Measurements from ENCODE around the gene DMP1. TPM values are rescaled to one million over a fixed set of nuclear protein-coding genes. Genes with fewer than 3 reads are reported as not detected.

Gene DMP1
- total RNA-seq, 1 experiment from 2014 or later, result not detected

DNA sequence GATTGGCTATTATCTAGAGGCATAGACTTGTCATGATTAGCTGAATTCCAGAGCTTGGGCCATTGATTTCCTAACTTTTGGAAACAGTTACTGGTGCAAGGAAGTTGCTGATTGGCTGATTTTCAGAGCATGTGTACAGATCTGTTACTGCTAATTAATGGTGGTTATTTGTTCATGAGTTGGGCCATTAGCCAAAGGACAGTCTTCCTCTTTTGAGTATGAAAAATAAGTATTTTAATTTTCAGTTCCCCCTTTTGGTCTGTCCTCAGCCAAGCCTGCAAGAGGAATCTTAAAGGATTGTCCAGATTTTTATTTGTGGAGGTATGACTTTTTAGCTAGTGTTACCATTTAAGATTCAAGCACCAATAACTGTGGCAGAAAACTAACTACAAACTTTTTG lies 48.7 kb upstream of the DMP1 start:
- no peaks in the 10 kb centered on the region for H3K79me2 ChIP-seq (ENCODE audit: insufficient read depth, low read length)
- no peak overlapping the region for H3K9ac ChIP-seq (ENCODE audit: low read length)
- H3K9me2 ChIP-seq (ENCODE audit: insufficient read depth), result no peaks in the 10 kb centered on the region
- no peak for DNase-seq (ENCODE audit: low read depth, low spot score)
- intact Hi-C loops (cut with micrococcal nuclease), result no loop called here
- TF ChIP-seq YY1 (IDR thresholded peaks at IDR 0.05; ENCODE audit: extremely low read depth, insufficient replicate concordance, low read depth, low read length) (no peak), POLR2A (IDR thresholded peaks at IDR 0.05; ENCODE audit: borderline replicate concordance, extremely low read depth, insufficient read depth, insufficient read length) (no peak), JUND (IDR thresholded peaks at IDR 0.05) (no peak), TCF7L2 (IDR thresholded peaks at IDR 0.05; ENCODE audit: borderline replicate concordance, extremely low read depth, insufficient read depth, insufficient read length) (no peak), RAD21 (IDR thresholded peaks at IDR 0.05; ENCODE audit: low read depth) (no peak), ELF1 (IDR thresholded peaks at IDR 0.05; ENCODE audit: borderline replicate concordance, low read depth) (no peak), POLR2AphosphoS5 (IDR thresholded peaks at IDR 0.05; ENCODE audit: low read depth, low read length) (no peak), EZH2 (IDR thresholded peaks at IDR 0.05) (no peak), SP1 (IDR thresholded peaks at IDR 0.05; ENCODE audit: low read depth) (no peak), CEBPB (IDR thresholded peaks at IDR 0.05; ENCODE audit: low read depth) (no peak), SRF (IDR thresholded peaks at IDR 0.05; ENCODE audit: low read depth) (no peak), EGR1 (IDR thresholded peaks at IDR 0.05; ENCODE audit: low read depth) (no peak)
- TF ChIP-seq, protein P1, sequence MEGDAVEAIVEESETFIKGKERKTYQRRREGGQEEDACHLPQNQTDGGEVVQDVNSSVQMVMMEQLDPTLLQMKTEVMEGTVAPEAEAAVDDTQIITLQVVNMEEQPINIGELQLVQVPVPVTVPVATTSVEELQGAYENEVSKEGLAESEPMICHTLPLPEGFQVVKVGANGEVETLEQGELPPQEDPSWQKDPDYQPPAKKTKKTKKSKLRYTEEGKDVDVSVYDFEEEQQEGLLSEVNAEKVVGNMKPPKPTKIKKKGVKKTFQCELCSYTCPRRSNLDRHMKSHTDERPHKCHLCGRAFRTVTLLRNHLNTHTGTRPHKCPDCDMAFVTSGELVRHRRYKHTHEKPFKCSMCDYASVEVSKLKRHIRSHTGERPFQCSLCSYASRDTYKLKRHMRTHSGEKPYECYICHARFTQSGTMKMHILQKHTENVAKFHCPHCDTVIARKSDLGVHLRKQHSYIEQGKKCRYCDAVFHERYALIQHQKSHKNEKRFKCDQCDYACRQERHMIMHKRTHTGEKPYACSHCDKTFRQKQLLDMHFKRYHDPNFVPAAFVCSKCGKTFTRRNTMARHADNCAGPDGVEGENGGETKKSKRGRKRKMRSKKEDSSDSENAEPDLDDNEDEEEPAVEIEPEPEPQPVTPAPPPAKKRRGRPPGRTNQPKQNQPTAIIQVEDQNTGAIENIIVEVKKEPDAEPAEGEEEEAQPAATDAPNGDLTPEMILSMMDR (IDR thresholded peaks at IDR 0.05 in 2 of 3, conservative IDR thresholded peaks at IDR 0.05 in 1 of 3; ENCODE audit: borderline replicate concordance in 1 of 3, insufficient read depth in 1 of 3, low read depth in 2 of 3, low read length in 2 of 3), result no peak
- TF ChIP-seq, protein P2, sequence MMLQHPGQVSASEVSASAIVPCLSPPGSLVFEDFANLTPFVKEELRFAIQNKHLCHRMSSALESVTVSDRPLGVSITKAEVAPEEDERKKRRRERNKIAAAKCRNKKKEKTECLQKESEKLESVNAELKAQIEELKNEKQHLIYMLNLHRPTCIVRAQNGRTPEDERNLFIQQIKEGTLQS (IDR thresholded peaks at IDR 0.05), result no peak
- CTCF ChIA-PET, result no interaction called here
- no peak overlapping the region for H3K27ac ChIP-seq (ENCODE audit: low read depth, low read length)
- H3K9me3 ChIP-seq (ENCODE audit: control insufficient read depth in 1 of 2, insufficient read depth in 1 of 2, low read depth in 1 of 2, low read length in 2 of 2), result no peaks in the 10 kb centered on the region
- no peak overlapping the region for H2AFZ ChIP-seq (ENCODE audit: low read depth, low read length, poor library complexity, severe bottlenecking)
- no peaks in the 10 kb centered on the region for H3K27me3 ChIP-seq (ENCODE audit: insufficient read depth, low read length)
- BruUV-seq (replicated peaks), result no TSS peak
- RAD21 ChIA-PET (ENCODE audit: low non-redundant PET in 1 of 2, low total read pairs in 2 of 2, uncharacterized antibody in 2 of 2, unreplicated experiment in 2 of 2), result no interaction called here
- ATAC-seq, result no peak
- H3K36me3 ChIP-seq (ENCODE audit: control insufficient read depth in 1 of 2, insufficient read depth in 2 of 2, low read length in 2 of 2), result no peaks in the 10 kb centered on the region
- POLR2A ChIA-PET, result no interaction called here
- H3K4me2 ChIP-seq (ENCODE audit: low read length), result no peak overlapping the region
- H4K20me1 ChIP-seq (ENCODE audit: insufficient read depth), result no peaks in the 10 kb centered on the region
- H3K4me1 ChIP-seq (ENCODE audit: control insufficient read depth in 1 of 2, insufficient read depth in 2 of 2, low read length in 2 of 2), result no peaks in the 10 kb centered on the region
- no peak overlapping the region for H3K4me3 ChIP-seq (replicated peaks in 1 of 2; ENCODE audit: low read depth in 1 of 2, low read length in 2 of 2)
